NCI-H2081 treated with DMSO at 0.1 percent for 48 hours (cell line): ENCODE measurements around the gene DSCAML1.

Experiments
- DNase-seq: peaks from one replicate; lab custom pipeline; 2025; lab: John Stamatoyannopoulos, UW

DSCAML1 gene

DNA sequence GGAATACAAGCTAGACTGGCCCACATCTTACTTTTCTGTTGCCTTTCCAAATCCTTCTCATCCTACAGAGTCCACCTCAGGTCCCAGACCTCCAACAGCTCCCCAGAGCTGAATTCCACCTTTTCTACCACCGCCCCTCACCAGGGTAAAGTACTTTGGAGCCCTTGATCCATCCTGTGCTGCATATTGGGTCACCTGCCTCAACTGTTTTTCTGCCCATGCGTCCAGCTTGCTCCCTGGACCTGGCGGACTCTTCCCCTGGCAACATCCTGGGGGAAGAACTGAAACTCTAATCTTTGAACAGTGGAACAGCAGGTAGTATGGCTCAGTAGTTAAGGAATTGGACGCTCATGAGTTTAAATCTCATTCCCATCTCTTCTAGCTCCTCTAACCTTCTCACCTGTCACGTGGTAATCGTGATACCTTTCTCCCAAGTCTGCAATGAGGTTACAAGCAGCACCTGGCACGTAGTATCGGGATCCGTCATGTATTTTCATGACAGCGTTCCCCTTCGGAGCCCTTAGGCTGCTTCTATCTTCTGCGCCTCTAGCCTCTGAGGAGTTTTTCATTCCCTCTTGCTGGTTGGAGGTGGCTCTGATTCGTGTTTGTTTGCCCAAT is 371.2 kb downstream of the DSCAML1 start:
- no peak for DNase-seq

DNA sequence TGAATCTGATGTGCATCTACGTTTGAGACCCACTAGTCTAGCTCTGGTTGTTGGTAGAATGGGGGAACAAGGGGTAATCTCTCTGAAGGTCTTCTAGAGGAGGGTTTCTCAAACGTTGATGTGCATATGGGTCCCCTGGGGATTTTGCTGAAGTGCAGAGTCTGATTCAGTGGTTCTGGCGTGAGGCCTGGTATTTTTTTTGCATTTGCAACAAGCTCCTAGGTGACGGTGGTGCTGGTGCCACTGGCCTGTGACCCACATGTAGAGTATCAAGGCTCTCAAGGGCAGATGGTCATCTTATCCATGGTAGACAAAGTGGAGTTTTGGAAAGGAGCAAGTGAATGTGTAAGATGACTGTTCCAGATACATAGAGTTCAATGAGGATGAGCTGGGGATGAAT is 372.2 kb downstream of the DSCAML1 start:
- no peak for DNase-seq

DNA sequence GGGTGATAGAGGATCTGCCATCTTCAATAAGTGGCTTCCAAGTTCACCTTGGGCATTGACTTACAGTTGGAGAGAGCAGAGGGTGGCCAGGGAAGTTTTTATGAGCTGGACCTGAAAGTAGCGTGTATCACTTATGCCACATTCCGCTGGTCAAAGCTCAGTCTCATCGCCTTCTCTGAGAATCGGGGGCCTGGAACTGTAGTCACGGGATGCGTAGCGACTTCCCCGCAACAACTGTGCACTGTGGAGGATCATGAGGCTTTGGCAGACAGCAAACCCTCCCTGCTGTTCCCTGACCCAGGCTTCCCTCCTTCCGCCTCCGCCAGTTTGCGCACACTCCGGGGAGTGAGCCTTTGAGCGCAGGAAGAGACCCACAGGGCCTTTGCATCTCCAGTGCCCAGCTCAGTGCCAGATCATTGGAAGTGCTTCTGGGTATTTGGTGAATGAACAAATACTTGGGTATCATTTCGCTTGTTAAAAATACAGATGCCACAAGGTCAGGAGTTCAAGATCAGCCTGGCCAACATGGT is 373.9 kb downstream of the DSCAML1 start:
- no peak for DNase-seq

DNA sequence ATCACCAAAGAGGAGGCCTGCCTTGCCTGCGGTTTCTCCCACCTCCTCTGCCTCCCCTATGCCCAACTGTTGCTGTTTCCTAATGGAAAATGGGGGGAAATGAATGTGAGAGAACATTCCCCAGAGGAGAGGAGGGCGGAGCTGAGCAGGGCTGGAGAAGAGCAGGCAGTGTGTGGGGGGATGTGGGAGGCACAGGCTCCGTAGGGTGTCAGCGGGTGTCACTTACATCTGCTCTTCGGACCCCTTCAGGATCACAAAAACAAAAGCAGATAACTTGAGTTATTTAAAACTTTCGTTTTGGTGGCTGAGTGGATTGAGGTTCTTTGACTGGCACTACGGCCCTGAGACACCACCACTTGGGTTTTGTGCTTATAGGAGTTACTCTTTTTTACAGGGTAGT is 375.5 kb downstream of the DSCAML1 start:
- DNase-seq = no peak

DNA sequence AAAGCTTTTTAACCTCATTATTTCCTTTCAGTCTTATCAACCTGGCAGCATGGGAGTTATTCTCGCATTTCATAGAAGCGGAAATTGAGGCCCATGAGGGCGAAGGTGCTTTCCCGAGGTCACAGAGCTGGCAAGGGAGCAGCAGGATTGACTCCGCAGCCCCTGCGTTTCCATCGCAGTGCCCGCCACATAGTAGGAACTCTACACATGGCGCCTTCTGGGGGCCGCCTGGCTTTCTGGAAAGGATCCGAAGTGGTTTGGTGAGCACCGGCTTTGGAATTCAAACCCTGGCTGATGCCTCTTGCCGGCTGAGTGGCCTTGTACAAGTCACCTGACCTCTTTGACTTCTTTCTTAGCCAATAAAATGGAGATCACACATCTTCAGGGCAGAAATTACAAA is 376.0 kb downstream of the DSCAML1 start:
- no peak for DNase-seq

DNA sequence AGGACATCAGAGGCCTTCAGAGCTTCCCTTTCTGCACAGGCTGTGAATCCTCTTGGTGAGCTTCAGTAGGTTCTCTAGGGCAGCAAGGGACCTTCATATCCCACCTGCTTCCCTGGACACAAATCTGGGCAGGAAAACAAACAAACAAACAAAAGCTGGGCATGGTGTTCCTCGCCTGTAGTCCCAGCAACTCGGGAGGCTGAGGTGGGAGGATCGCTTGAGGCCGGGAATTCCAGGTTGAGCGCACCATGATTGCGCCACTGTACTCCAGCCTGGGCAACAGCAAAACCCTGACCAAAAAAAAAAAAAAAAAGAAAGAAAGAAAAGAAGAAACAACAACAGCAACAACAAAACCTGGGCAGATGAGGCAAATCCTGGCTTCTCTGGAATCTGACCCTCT is 376.4 kb downstream of the DSCAML1 start:
- DNase-seq = no peak

DNA sequence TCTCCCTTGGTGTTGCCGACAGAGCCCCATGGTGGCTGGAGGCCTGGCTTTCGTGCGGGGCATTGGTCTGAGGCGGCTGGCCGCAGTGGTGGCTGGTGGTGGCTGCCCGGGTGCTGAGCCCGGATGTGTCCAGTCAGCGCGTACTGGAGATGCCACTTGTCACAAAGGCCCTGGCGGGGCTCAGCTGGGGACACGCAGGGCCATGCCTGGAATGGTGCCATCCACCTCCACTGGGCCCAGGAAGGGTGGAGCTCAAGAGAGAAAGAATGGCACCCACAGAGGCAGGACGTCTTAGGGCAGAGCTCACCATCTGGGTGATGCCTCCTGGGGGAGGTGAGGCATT is 376.9 kb downstream of the DSCAML1 start:
- no peak for DNase-seq

DNA sequence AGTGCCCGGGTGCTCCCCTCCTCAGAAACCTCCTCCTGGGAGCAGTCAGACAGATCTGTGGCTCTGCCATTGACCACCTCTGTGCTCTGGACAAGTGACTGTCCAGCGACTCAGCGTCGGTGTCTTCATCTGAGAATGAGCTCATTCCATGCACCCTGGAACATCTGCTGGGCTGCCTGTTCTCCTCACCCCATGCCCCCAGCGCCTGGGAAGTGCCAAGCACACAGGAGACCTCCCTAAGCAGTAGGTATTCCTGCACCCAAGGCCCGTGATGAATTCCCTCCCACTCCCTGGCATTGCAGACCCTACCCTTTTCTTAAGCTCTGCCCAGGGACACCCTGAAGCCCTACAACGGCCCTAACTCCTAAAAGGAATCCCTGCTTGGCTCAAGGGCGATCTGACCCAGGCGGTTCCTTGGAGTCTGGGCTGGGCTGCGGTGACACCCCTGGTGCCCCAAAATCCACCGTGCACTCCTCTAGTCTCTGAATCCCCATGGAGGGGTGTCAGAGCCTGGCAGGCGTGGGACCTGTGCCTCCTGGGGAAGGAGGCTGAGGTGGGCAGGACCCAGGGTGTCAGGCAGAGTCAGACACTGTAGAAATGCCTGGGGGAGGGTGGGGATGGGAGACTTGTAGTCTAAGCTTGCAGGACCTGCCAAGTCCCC is 377.4 kb downstream of the DSCAML1 start:
- DNase-seq = no peak

DNA sequence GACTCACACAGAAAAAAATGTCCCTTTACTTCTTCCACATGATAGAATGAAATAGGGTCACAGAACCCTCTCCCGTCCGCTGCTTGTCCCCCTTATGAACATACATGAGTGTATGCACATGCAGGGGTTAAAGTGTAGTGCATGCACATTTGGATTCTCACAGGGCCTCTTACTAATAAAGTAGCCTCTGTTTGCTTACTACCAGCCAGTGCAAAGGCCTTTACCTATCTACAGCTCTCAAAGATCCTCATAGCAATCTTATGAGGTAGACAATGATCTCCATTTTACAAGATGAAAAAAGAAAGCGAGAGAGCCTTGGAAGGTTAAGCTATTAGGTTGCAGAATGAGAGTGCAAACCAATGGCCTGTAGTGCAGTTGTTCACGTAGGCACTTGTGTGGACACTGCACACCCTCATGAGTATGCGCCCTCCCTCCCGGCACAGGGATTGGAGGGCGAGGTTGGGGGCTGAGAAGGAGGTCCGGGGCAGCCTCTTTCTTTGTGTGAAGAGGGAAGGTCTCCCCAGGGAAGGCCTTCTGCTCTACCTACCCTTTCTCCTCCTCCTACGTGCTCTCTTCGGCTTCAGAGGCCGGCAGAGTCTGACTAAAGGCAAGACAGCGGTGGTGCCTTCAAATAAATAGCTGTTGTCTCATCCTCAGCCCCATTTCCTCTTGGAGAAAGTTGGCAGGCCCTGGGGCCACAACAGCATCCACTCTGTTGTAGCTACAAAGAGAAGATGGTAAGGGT is 378.1 kb downstream of the DSCAML1 start:
- DNase-seq = no peak

DNA sequence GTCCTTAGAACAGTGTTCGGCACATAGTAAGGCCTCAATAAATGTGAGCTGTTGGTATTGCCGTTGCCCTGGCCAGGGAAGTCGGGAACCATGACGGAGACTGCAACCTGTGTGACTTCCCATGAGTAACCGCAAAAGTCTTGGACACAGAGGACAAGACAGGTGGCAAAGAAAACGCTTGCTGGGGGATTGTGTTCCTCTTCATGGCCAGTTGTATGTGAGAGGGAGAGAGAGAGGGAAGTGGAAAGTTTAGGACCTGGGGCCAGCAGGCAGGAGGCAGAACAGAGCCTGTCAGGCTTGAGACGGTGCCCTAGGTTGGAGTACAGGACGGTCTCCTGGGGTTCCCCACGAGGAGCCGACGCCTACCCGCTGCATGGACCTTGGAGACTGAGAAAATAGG is 379.2 kb downstream of the DSCAML1 start:
- DNase-seq = no peak

DNA sequence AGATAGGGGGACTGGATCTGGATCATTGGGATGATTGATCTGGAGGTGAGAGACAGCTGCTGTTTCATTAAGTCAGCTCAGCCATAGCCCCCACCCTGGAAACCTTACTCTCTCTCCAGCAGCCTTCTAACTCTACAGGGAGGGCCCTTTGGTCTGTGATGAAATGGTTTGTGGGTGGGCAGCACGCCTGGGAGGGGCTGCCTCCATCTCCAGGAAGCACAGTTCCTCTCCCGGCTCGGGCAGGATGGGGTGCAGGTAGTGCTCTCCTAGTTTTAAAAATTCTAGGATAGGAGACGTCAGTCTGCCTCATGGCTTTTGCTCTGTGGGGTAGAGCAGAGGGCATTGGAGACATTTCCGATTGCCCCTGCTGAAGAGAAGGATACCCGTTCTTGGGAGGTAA is 379.7 kb downstream of the DSCAML1 start:
- no peak for DNase-seq

DNA sequence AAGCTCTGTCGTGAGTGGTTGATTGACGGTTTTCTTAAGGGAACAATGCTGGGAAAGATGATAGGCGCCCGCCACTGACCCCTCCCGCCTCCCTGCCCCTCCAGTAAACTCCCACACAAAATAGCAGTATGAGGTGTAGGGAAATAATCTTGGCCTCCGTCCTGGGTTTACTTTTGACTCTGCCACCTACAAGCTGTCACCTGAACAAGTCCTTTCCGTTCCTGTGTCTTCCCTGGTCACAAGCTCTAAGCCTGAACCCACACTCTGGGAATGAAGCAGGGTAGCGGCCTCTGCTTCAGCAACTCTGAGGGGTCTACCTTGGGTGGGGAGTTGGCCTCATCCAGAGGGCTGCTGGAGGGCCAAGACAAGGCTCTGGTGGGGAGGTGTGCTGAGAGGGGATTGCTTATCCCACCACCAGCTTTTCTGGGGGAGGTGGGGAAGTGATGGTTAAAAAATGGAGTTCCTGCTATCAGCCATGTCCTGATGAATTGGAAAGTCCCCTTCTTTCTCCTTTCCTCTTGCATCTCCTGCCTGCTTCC is 381.6 kb downstream of the DSCAML1 start:
- no peak for DNase-seq

DNA sequence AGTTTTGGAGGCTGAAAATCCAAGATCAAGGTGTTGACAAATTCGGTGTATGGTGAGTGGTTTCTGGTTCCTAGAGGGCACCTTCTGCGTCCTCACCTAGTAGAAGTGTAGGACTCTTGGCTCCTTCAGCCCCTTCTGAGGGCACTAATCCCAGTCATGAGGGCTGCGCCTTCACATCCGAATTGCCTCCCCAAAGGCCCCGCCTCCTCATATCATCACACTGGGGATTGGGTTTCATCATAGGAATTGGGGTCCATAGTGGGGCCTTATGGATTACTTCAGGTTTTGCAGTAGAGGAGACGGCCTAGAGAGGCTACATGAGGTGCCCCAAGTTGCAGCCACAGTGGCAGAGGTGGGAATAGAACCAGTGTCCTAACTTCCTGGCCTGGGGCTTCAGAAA is 382.3 kb downstream of the DSCAML1 start:
- DNase-seq = no peak

DNA sequence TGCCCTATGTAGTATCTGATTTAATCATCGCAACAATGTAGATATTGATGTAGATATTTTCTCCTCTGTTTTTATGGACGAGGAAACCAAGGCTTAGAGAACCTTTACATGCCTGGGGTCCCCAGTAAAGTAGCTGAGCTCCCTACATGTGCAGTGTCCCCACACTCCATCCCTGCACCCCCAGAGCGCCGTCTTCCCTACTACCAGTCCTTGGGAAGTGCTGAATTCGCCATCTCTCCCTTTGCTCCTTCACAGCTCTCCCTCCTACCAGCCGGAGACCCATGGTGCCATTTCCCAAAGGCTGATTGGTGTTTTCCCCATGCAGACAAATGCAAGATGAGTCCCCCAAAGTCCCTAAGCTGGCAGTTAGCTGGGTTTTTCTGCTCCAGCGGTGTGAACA is 383.4 kb downstream of the DSCAML1 start:
- DNase-seq = no peak

DNA sequence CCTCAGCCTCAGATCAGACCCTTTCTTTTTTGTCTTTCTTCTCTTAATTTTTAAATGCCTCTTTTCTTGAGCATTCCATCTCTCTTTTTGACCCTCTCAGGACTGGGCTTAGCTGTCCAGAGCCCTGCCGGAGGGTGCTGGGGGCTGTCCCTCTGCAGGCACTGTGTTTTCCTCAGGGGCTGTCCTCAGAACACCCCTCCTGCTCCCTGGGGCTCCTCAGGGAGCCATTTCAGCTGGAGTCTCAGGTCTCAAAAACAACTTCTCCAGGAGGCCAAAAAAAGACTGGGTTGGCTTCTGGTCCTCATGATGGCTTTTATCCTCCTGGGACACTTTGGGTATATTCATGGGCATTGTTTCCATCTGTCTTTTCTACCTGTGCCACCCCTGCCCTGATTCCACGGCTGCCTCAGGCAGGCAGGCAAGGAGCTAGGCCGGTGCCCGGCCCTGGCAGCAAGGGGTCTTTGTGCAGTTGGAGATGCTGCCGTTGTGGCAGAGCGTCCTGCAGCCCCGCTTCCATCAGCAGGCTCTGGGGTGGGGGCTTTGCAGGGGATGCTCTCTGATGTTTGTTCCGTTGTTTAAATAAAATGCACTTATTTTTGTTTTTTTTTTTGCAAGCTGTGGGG is 384.3 kb downstream of the DSCAML1 start:
- no peak for DNase-seq

DNA sequence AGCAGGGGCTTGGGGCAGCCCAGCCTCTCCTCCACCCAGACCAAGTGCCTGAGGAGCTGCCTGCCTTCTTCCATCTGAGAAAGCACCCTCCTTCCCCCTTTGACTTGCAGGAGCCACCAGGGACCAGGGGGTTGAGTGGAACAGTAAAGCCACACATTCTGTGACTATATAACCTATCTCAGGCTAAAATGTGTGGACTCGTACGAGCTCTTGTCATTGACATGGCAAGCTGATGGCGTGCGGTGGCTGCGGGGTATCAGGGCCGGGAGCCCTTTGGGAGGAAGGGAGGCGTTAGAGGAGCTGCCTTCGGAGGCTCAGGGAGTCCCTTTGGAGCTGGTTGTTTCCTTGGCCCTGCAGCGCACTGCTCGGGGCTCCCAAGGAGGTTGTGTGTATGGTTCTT is 384.8 kb downstream of the DSCAML1 start:
- DNase-seq = no peak

DNA sequence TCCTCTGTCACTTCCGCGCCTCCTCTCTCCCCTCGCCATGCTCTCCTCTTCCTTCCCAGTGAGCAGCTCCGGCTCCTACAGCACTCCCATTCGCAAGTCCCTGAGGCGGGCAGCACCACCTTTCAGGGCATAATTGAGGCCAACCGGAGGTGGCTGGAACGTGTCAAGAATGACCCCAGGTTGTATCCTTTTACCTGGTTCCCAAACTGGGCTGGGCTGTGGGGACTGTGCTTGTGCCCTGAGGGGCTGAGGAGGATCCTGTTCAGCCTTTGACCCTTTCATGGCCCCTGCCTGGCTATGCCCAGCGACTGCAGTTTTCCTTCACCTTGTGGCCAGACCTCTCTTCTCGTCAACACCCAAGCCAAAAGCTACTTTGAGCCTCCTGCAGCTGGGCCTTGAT is 385.3 kb downstream of the DSCAML1 start:
- DNase-seq = no peak

DNA sequence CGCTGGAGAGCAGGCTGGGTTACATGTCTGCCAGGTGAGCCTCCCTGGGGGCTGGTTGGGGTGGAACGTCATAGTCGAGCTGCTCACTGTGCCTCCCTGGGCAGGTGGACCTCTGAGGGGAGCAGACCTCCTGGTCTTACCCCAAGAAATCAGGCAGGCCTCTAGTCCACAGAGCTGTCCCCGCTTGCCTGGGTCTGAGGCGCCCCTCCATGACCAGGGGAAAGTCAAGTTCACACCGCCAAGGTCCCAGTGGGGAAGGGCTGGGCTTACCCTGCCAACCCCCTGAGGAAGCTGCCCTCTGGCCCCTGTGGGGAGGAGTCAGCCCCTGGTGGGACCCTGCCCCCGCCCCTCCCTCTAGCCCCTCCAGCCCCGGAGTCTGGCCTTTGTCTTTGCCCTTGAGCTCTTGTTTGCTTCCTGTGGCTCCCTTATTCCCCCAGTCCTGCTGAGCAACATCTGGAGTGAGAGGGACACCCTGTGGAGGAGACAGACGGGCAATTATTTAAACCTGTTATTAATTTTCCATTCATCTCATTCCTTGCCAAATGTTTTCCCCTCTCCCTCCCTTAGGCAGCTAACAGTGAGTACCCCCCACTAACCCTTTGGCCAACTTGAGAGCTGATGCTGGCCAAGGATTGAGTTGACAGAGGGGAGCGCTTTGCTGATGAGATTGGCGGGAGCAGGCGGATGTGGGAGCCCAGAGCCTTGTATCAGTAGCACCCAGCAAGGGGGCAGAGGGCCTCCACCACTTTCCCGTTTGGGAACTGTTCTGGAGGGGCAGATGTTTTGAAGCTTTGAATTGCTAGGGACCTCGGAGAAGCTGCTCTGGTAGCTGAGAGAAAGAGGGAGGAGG is 385.9 kb downstream of the DSCAML1 start:
- peak; percentile 73 for DNase-seq

DNA sequence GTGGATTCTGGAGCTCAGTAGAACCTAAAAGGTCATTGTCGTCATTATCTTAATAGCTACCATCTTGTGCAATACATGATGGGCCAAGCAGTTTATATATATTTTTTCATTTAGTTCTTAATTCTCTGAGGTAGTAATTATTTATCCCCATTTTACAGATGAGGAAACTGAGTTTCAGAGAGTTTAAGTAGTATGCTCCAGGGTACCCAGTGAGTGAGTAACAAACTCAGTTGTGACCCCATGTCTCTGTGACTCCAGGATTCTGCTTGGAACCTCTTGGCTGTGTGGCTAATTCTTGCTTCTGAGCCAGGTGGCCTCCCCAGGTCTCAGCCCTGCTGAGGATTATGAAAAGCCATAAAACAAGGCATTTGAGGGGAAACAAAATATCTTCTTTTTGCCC is 386.8 kb downstream of the DSCAML1 start:
- DNase-seq = no peak

DNA sequence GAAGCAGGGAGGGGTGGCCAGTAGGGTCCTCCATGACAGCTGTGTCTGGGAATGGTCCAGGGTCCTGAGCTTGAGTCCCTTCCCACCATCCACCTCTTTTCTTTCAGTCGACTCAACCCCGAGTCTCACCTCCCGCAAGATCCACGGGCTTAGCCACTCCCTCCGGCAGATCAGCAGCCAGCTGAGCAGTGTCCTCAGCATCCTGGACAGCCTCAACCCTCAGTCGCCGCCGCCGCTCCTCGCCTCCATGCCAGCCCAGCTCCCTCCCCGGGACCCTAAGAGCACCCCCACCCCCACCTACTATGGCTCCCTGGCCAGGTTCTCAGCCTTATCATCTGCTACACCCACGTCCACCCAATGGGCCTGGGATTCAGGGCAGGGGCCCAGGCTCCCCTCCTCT is 387.5 kb downstream of the DSCAML1 start:
- no peak for DNase-seq

DNA sequence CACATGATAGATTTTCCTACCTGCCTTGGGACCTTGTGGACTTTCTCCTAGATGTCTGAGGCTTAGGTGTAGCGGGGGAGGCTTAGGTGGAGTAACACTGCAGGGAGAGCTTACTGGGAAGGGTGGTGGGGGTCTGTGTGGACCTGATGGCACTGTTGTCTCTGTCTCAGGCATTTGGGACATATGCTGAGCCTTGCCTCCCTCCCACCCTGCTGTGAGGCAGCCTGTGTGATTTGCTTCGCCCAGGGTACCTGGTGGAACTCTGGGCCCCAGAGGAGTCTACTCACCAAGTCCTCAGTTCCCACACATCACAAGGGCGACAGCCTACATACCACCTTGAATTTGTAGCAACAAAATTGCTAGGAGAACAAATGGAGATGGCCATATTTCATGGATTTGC is 388.7 kb downstream of the DSCAML1 start:
- no peak for DNase-seq

DNA sequence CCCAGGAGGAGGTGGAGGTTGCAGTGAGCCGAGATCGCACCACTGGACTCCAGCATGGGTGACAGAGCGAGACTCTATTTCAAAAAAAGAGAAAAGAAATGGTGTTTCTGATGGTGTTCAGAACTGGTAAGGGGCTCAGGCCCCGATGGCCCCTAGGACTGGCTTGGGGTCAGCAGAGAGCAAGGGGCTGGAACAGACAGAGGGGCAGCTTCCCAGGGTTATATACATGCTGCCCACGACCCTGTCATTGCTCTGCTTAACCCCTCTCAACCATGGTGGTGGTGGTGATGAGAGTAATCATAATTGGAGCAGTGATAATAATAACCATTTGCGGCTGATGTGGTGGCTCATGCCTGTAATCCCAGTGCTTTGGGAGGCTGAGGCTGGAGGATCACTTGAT is 390.0 kb downstream of the DSCAML1 start:
- no peak for DNase-seq
